GM18505 (cell line): ENCODE data around the gene RASGRP3.

Experiments
- ATAC-seq: cut with Tn5 transposase; IDR thresholded peaks from one replicate; pipeline ENCODE4 v1.9.1; 2021; ENCODE audit not compliant: unreplicated experiment
- POLR2A ChIP-seq: IDR thresholded peaks from 4 replicates; pipeline ENCODE4 v1.6.1; 2011; ENCODE audit warnings: borderline replicate concordance; ENCODE audit not compliant: insufficient read depth, insufficient read length; ENCODE audit errors: extremely low read depth

RASGRP3 gene

GRCh38 chr2:33469238-33469637 is 7.2 kb upstream of the RASGRP3 start:
- TF ChIP-seq POLR2A = no peak
- no peak for ATAC-seq

DNA sequence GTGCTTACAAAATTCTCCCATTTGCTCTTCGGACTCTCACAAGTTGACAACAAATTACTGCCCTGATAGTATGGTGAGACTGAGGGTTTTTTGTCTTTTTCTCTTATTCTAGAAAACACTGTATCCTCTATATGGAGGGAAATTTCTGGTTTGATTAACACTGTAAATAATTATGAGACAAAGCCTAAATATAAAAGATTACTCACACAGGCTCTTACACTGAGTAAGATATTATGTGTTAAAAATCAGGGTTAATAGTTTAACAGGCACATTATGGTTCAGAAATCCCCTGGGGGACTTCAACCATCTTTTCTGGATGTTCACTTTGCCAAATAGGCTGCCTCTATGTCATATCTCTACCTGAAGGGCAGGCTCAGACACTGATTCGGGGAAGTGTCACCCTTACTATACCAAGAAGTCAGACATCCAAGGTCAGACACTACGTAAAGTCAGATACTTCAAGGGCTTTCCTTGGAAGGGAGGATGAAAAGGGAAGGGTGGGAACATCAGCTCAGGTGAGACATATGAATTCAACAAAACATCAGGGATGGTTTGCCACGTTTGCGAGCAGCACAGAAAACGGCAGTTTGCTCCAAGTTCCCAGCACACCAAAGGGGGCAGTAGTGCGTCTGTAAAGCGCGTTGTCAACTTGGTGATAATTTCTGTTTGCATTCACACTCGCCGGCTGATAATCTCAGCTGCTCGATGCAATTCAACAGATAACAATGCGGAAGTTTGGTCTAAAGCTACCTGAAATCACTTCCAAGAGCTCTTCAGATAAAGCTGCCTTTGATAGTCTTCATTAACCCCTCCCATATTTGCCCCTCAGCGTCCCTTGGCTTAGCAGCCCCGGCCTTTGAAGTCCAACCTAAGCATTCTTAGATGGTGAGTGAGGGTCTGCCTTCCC is 972 bp upstream of the RASGRP3 start:
- peak; percentile 45 for ATAC-seq
- TF ChIP-seq POLR2A = peak; percentile 58

GRCh38 chr2:33476793-33477190 is 343 bp downstream of the RASGRP3 start:
- ATAC-seq = no peak
- no peak for TF ChIP-seq POLR2A

DNA sequence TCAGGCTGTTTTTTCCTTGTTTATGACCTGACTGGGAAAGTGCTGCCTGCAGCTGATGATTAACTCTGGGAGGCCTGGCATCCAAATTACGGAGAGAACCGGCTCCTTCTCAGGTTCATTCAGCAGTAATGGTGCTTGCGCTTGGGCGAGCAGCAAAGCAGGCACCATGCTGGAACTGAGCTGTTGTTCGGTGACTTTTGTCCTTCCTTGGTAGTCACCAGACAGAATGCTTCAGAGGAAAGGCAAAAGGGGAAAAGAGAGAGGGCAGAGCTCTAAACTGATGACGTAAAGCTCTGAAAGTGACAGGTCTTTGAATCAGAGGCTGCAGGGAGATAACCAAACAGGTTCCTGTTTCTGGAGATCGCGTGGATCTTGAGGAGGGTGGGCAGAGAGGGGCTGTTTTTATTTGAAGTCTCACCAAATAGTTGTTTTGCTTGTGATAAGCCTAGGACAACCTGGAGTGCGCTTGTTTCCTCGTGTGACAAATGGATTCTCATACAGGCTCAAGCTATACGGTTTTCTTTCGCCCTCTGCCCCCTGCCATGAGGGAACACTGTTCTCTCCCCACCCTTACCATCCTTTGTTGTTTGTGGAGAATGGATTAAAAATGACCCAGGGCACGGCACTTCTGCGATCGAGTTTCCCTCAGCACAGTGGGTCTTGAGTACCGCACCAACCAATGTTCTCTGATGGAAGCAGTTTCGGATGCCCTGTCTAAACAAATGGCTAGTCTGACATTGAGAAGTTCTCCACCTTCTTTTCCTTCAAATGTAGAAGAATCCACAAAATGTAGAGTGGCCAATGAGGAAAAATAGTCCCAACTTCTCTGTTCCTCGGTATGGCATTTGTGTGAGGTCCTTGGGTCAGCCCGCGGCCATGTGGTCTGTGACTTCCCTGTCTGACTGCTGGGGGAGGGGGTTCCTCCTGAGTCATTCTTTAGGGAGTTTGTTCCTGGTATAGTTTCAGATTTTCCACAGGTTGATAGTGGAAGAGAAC is 1.3 kb downstream of the RASGRP3 start:
- peak; percentile 39 for ATAC-seq
- TF ChIP-seq POLR2A = peak; percentile 94

DNA sequence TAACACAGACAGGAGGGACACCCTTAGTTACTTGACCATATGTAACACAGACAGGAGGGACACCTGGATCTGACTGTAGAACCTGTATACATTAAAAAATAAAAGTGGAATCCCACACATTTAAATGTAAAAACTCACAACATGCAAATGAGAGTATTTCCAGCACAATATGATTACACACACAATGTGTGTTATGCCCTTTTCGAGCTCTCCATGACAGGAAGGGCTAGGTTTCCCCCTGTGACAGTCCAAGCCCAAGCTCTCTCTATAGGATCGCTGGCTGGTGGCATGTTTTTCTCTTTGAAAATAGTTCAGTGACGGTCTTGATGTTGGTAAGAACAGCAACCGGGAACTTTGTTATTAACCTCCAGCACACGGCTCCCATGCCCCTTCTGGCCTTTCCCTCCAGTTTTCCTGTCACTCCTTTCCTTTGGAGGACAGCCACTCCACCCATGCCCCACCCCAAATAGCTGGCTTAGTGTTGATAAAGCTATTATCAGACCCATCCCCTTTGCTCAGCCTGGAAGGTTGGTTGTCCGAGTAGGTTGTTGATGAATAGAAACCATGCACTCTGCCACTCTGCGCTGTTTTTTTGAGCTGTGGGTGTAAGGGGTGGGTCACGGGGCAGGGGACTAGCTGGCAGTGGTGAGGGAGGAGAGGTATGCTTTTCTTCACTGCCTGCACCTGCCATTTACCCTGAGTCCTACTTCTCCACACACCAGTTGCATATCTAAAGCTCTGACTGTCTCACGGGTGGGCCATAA is 2.7 kb downstream of the RASGRP3 start:
- no peak for ATAC-seq
- TF ChIP-seq POLR2A = peak; percentile 49

DNA sequence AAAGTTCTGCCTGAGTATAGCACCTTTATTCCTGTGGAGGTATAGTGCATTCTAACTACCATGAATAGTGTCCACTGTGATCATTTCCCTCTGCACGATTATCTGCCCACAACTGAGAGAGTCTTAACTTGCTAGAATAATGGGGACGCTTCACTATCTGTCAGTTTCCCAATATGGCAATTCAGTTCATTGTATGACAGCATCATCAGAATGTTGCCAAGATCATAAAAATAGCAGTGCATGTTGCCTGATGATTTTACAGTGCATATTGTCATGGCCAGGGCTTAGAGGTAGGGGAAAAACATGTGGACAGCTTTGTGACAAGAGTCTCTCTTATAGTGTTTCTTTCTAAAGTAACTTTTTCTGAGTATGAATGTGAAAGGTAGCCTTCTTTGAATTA is 6.1 kb downstream of the RASGRP3 start:
- ATAC-seq = no peak
- TF ChIP-seq POLR2A = no peak

- no peak for TF ChIP-seq POLR2A
- ATAC-seq = no peak
These were observed 7.7 kb downstream of the RASGRP3 start for GRCh38 chr2:33484042-33484621.

DNA sequence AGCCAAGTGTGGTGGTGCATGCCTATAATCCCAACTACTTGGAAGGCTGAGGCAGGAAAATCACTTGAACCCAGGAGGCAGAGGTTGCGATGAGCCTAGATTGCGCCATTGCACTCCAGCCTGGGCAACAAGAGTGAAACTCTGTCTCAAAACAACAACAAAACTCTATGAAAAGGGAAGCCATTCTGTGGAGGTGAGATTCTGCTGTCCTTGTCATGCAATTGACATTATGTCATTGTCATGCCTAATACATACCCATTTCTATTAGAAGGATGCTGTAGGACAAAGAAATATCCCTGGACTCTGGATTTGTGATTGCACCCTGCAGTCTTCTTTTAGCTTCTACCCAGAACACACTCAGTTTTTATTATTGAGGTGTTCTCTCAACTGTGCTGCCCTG is 8.6 kb downstream of the RASGRP3 start:
- TF ChIP-seq POLR2A = peak; percentile 18
- ATAC-seq = no peak

DNA sequence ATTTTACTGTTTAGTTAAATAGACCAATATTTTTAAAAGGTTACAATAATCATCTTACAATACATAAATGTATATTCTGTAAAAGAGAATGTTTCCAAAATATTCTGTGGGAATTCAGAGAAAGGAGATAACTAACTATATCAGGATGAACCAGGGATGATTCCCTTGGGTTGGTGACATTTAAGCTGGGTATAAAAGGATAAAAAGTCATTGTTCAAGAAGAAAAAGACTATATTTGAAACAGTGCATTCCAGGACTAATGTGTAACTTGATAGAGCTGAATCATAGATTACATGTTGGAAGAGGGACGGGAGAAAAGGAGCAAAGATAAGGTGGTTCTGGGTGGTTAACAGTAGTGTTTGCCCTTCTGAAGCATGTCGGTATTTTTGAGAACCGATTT is 10.1 kb downstream of the RASGRP3 start:
- no peak for TF ChIP-seq POLR2A
- ATAC-seq = no peak

- peak; percentile 40 for ATAC-seq
- no peak for TF ChIP-seq POLR2A
These were observed 11.8 kb downstream of the RASGRP3 start for GRCh38 chr2:33488178-33488690.

GRCh38 chr2:33488715-33489540 is 12.5 kb downstream of the RASGRP3 start:
- peak; percentile 46 for ATAC-seq
- TF ChIP-seq POLR2A = peak; percentile 58
